ENCODE results near the gene GJA9. TPM values are rescaled to one million over a fixed set of nuclear protein-coding genes. Genes with fewer than 3 reads are reported as not detected.
"Not testable (repeated sequence)": the region's sequence is repeated elsewhere in the genome, so short reads cannot be mapped to it uniquely, and the experiment has no call there.

GJA9 gene
- total RNA-seq, 1 donor from 2014 or later: not detected

DNA sequence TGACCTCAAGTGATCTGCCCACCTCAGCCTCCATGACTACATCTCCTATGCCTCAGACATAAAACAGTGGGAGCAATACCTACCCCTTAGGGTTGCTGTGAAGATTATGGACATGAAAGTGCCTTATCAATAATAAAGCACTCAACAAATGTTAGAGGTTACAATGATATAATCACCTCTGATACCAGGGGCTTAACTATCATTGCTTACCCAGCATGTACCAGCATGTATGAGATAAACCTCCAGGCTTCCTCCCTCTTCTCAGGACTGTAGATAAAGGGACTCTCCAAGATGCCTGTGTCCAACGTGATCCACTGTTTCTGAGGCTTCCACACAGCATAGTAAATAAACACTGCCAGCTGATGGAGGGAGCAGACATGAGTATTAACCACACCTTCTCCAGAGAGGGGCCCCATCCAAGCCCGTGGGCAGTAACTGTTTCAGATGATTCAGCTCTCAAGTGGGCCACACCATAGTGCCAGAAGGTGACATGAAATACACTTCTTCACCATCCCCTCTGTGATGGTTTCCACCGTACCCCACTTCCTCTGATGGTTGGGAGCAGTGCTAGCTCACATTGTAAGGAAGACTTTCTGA is 34.1 kb upstream of the GJA9 start:
- ChIA-PET CTCF (no interaction called here), POLR2A (no interaction called here)
- intact Hi-C loops (cut with micrococcal nuclease): no loop called here
- Mint-ChIP-seq H3K27ac (no peak overlapping the region), H3K9me3 (no peaks in the 10 kb centered on the region), H3K27me3 (no peaks in the 10 kb centered on the region), H3K36me3 (ENCODE audit: low read depth) (no peaks in the 10 kb centered on the region), H3K4me1 (no peaks in the 10 kb centered on the region), H3K4me3 (no peak overlapping the region)
- TF ChIP-seq, protein P1, sequence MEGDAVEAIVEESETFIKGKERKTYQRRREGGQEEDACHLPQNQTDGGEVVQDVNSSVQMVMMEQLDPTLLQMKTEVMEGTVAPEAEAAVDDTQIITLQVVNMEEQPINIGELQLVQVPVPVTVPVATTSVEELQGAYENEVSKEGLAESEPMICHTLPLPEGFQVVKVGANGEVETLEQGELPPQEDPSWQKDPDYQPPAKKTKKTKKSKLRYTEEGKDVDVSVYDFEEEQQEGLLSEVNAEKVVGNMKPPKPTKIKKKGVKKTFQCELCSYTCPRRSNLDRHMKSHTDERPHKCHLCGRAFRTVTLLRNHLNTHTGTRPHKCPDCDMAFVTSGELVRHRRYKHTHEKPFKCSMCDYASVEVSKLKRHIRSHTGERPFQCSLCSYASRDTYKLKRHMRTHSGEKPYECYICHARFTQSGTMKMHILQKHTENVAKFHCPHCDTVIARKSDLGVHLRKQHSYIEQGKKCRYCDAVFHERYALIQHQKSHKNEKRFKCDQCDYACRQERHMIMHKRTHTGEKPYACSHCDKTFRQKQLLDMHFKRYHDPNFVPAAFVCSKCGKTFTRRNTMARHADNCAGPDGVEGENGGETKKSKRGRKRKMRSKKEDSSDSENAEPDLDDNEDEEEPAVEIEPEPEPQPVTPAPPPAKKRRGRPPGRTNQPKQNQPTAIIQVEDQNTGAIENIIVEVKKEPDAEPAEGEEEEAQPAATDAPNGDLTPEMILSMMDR (IDR thresholded peaks at IDR 0.05): no peak
- no peak for ATAC-seq (ENCODE audit: low read depth)
- no peak for DNase-seq

- intact Hi-C loops (cut with micrococcal nuclease); DNase-seq; ATAC-seq (ENCODE audit: low read depth); H3K9me3 Mint-ChIP-seq; H3K4me1 Mint-ChIP-seq; H3K4me3 Mint-ChIP-seq; H3K36me3 Mint-ChIP-seq (ENCODE audit: low read depth); CTCF ChIA-PET; POLR2A ChIA-PET; H3K27ac Mint-ChIP-seq; H3K27me3 Mint-ChIP-seq: not testable (repeated sequence)
Observed at GRCh38 chr1:38914908-38915307, 33.5 kb upstream of the GJA9 start.

GRCh38 chr1:38908821-38909220 is 27.4 kb upstream of the GJA9 start:
- Mint-ChIP-seq H3K36me3 (ENCODE audit: low read depth) (no peaks in the 10 kb centered on the region), H3K4me3 (no peak overlapping the region), H3K27ac (no peak overlapping the region), H3K9me3 (peaks cover 3% of the 10 kb centered on the region), H3K27me3 (no peaks in the 10 kb centered on the region), H3K4me1 (no peaks in the 10 kb centered on the region)
- no peak for DNase-seq
- no peak for ATAC-seq (ENCODE audit: low read depth)
- TF ChIP-seq, protein P1 (IDR thresholded peaks at IDR 0.05): no peak
- POLR2A ChIA-PET: no interaction called here
- CTCF ChIA-PET: no interaction called here
- intact Hi-C loops (cut with micrococcal nuclease): no loop called here

DNA sequence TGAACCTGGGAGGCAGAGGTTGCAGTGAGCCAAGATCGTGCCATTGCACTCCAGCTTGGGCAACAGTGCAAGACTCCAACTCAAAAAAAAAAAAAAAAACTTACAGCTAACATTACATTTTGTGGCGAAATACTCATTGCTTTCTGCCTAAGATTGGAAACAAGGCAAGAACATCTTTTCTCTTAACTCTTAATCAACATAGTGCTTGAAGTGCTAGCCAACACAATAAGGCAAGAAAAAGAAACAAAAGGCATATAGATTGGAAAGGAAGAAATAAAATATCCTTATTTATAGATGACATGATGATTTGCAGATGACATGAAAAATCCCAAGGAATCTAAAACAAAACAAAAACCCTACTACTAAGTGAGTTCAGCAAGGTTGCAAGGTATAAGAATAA is 24.6 kb upstream of the GJA9 start:
- H3K27ac Mint-ChIP-seq: no peak overlapping the region
- TF ChIP-seq, protein P1 (IDR thresholded peaks at IDR 0.05): no peak
- no peak overlapping the region for H3K4me3 Mint-ChIP-seq
- no peaks in the 10 kb centered on the region for H3K36me3 Mint-ChIP-seq (ENCODE audit: low read depth)
- DNase-seq: no peak
- intact Hi-C loops (cut with micrococcal nuclease): no loop called here
- H3K4me1 Mint-ChIP-seq: no peaks in the 10 kb centered on the region
- ChIA-PET CTCF (no interaction called here), POLR2A (interaction anchor here (0.6 kb wide), 1 partner anchor 12 kb away, joined by 4 read pairs; no protein-coding TSS in a partner anchor)
- no peak for ATAC-seq (ENCODE audit: low read depth)
- peaks cover 3% of the 10 kb centered on the region for H3K9me3 Mint-ChIP-seq
- no peaks in the 10 kb centered on the region for H3K27me3 Mint-ChIP-seq

- no peak for DNase-seq
- Mint-ChIP-seq H3K9me3 (no peaks in the 10 kb centered on the region), H3K27me3 (no peaks in the 10 kb centered on the region), H3K27ac (no peak overlapping the region), H3K4me3 (no peak overlapping the region), H3K4me1 (no peaks in the 10 kb centered on the region), H3K36me3 (ENCODE audit: low read depth) (no peaks in the 10 kb centered on the region)
- intact Hi-C loops (cut with micrococcal nuclease): no loop called here
- POLR2A ChIA-PET: no interaction called here
- CTCF ChIA-PET: no interaction called here
- ATAC-seq (ENCODE audit: low read depth): no peak
- TF ChIP-seq, protein P1 (IDR thresholded peaks at IDR 0.05): no peak
Observed at GRCh38 chr1:38899560-38899959, 18.2 kb upstream of the GJA9 start.

- intact Hi-C loops (cut with micrococcal nuclease): no loop called here
- no peaks in the 10 kb centered on the region for H3K36me3 Mint-ChIP-seq (ENCODE audit: low read depth)
- ATAC-seq (ENCODE audit: low read depth) (no peak), DNase-seq (no peak)
- no peak overlapping the region for H3K4me3 Mint-ChIP-seq
- H3K9me3 Mint-ChIP-seq: no peaks in the 10 kb centered on the region
- H3K27ac Mint-ChIP-seq: no peak overlapping the region
- ChIA-PET POLR2A (no interaction called here), CTCF (no interaction called here)
- H3K27me3 Mint-ChIP-seq: no peaks in the 10 kb centered on the region
- H3K4me1 Mint-ChIP-seq: no peaks in the 10 kb centered on the region
- TF ChIP-seq, protein P1 (IDR thresholded peaks at IDR 0.05): no peak
Observed at GRCh38 chr1:38898653-38899230, 17.4 kb upstream of the GJA9 start.
